Colonic mucosa (tissue), 4 donors: ENCODE results near the gene PLVAP. TPM values are rescaled to one million over a fixed set of nuclear protein-coding genes. Genes with fewer than 3 reads are reported as not detected.

ENCODE experiments used
- DNase-seq: peaks from one replicate; pipeline ENCODE4 v3.0.0-alpha.2; 2020
- H3K27ac ChIP-seq: fragments of 200-600 bp; one replicate; pipeline ENCODE4 v1.8.0; 2021
- H3K27me3 ChIP-seq: fragments of 200-600 bp; one replicate; pipeline ENCODE4 v1.8.0; 2021
- H3K36me3 ChIP-seq: fragments of 200-600 bp; one replicate; pipeline ENCODE4 v1.8.0; 2021
- H3K4me1 ChIP-seq: fragments of 200-600 bp; one replicate; pipeline ENCODE4 v1.8.0; 2021; ENCODE audit warnings: mild to moderate bottlenecking
- H3K4me3 ChIP-seq: fragments of 200-600 bp; one replicate; pipeline ENCODE4 v1.8.0; 2021
- H3K9ac ChIP-seq, 2 donors: one replicate each; pipeline ENCODE4 v1.7.0; 2013; ENCODE audit warnings: control low read depth in 2 of 2, low read depth in 2 of 2, low read length in 2 of 2
- H3K9me3 ChIP-seq: fragments of 200-600 bp; one replicate; pipeline ENCODE4 v1.8.0; 2021
- CTCF ChIP-seq: fragments of 200-600 bp; IDR thresholded peaks from one replicate; pipeline ENCODE4 v1.8.0; 2022; ENCODE audit warnings: antibody characterized with exemption, mild to moderate bottlenecking
- intact Hi-C: fragments of 100-400 bp; cut with DNase I; formaldehyde crosslinking; loops from one replicate; pipeline ENCODE4 v1.14.1; 2022
- total RNA-seq, 2 donors: library from RNA; stranded (reverse); fragmentation: NEBNext Ultra II Directional in 1 of 2; extraction: Animal tissue kit (Norgen Biotek cat#: 25700) in 1 of 2; gene quantifications; one replicate each; pipeline ENCODE4 v1.2.1, GENCODE V29; 2021
- donor health status: healthy.
- donor health status: DM: no; HTN: no; CAD: no.
- donor health status: DM: no; HTN: no; CAD: no.

PLVAP gene
- total RNA-seq, 2 donors from 2014 or later: 20.8 to 47.1 TPM

- peak overlapping the region; percentile 34 to 66 for H3K9ac ChIP-seq
- H3K27me3 ChIP-seq: peaks cover 10% of the 10 kb centered on the region
- H3K4me1 ChIP-seq: peaks cover 11% of the 10 kb centered on the region
- DNase-seq: peak; percentile 89
- peak overlapping the region; percentile 73 for H3K27ac ChIP-seq
- intact Hi-C loops: no loop called here
- peak overlapping the region; percentile 53 for H3K4me3 ChIP-seq
- peak; percentile 30 for TF ChIP-seq CTCF
- H3K36me3 ChIP-seq: no peaks in the 10 kb centered on the region
- H3K9me3 ChIP-seq: no peaks in the 10 kb centered on the region
Measured at GRCh38 chr19:17327654-17328516, 49.3 kb downstream of the PLVAP start.

DNA sequence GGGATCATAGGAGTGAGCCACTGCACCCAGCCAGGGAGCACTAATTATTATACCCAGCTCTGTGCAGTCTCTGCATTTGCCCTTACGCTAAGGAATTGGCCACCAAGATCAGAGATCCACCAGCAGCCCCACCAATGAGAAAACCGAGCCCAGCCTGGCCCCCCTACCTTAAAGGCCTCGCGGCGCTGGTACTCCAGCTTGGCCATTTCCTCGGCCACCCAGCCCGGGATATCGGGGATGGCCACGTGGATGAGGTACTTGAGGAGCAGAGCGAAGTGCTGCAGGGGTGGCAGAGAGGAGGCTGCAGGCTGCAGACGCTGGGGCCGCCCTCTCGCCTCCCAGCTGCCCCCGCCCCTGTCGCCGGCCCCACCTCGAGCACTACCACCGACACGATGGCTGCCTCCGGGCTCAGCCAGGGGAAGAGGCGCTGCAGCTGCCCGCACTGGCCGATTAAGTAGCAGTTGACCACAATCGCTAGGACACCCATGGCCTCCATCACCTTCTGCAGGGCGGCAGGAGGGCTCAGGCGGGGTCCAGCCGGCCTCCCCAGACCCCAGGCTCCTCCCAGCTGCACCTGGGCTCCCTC, 50.0 kb downstream of the PLVAP start:
- Histone ChIP-seq H3K9me3 (no peaks in the 10 kb centered on the region), H3K36me3 (no peaks in the 10 kb centered on the region), H3K27me3 (peaks cover 10% of the 10 kb centered on the region), H3K27ac (peak overlapping the region; percentile 73), H3K4me1 (peaks cover 11% of the 10 kb centered on the region), H3K4me3 (no peak overlapping the region), H3K9ac (peak overlapping the region in 1 of 2 donors; percentile 0)
- intact Hi-C loops: no loop called here
- no peak for TF ChIP-seq CTCF
- no peak for DNase-seq

GRCh38 chr19:17326595-17326966, 50.6 kb downstream of the PLVAP start:
- Histone ChIP-seq H3K9ac (no peak overlapping the region), H3K9me3 (no peaks in the 10 kb centered on the region), H3K27ac (no peak overlapping the region), H3K4me3 (no peak overlapping the region), H3K36me3 (peaks cover 4% of the 10 kb centered on the region), H3K4me1 (peaks cover 11% of the 10 kb centered on the region), H3K27me3 (peaks cover 10% of the 10 kb centered on the region)
- intact Hi-C loops: no loop called here
- DNase-seq: no peak
- TF ChIP-seq CTCF: no peak

DNA sequence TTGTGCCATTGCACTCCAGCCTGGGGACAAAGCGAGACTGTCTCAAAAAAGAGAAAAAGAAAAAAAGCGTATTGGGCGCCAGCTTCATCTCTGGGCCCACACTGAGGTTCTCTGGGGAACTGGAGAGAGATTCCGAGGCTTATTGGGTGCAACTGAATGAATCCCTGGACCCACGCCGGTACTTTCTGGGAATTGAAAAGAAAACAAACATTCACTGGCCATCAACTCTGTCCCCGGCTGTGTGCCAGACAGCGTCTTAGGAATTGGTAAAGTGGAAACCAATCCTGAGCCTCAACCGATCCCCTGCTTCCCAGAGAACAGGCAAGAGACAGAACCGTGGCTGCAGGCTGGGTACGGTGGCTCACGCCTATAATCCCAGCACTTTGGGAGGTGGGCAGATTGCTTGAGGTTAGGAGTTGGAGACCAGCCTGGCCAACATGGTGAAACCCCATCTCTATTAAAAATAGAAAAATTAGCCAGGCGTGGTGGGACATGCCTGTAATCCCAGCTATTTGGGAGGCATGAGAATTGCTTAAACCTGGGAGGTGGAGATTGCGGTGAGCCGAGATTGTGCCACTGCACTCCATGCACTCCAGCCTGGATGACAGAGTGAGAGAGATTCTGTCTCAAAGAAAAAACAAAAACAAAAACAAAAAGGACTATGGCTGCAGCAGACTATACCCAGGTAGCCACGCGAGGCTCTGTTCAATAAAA, 51.1 kb downstream of the PLVAP start:
- H3K9me3 ChIP-seq: no peaks in the 10 kb centered on the region
- H3K4me3 ChIP-seq: no peak overlapping the region
- TF ChIP-seq CTCF: no peak
- peaks cover 7% of the 10 kb centered on the region for H3K36me3 ChIP-seq
- peaks cover 10% of the 10 kb centered on the region for H3K27me3 ChIP-seq
- H3K4me1 ChIP-seq: peaks cover 11% of the 10 kb centered on the region
- intact Hi-C loops: no loop called here
- H3K9ac ChIP-seq: no peak overlapping the region
- no peak for DNase-seq
- H3K27ac ChIP-seq: no peak overlapping the region

GRCh38 chr19:17325133-17325532, 52.0 kb downstream of the PLVAP start:
- DNase-seq: no peak
- Histone ChIP-seq H3K9me3 (no peaks in the 10 kb centered on the region), H3K4me1 (peaks cover 11% of the 10 kb centered on the region), H3K27ac (no peak overlapping the region), H3K27me3 (peaks cover 10% of the 10 kb centered on the region), H3K4me3 (no peak overlapping the region), H3K36me3 (peaks cover 13% of the 10 kb centered on the region), H3K9ac (no peak overlapping the region)
- TF ChIP-seq CTCF: no peak
- intact Hi-C loops: no loop called here
